OCI-LY1 (cell line): ENCODE measurements around the gene SAMD9.

Source experiments
- H2AFZ ChIP-seq: fragments of 200-600 bp; sonication (generic), shearing (Covaris generic); 2 replicates; pipeline ENCODE4 v1.6.0; 2014; ENCODE audit warnings: antibody characterized with exemption, mild to moderate bottlenecking, low read length
- H3F3A ChIP-seq: fragments of 200-600 bp; sonication (generic), shearing (Covaris generic); 2 replicates; pipeline ENCODE4 v1.6.0; 2014; ENCODE audit warnings: mild to moderate bottlenecking, antibody characterized with exemption, low read length, moderate library complexity; ENCODE audit not compliant: insufficient read depth
- H3K27ac ChIP-seq: fragments of 200-600 bp; sonication (generic); 2 replicates; pipeline ENCODE4 v1.5.1; 2014; ENCODE audit warnings: low read length, mixed run types, mild to moderate bottlenecking, low read depth; ENCODE audit not compliant: poor library complexity, severe bottlenecking
- H3K27me3 ChIP-seq: fragments of 200-600 bp; sonication (generic); 2 replicates; pipeline ENCODE4 v1.6.0; 2014; ENCODE audit warnings: antibody characterized with exemption, mild to moderate bottlenecking, low read length, moderate library complexity; ENCODE audit not compliant: insufficient read depth
- H3K36me3 ChIP-seq: fragments of 200-600 bp; sonication (generic); 2 replicates; pipeline ENCODE4 v1.6.1; 2014; ENCODE audit warnings: mild to moderate bottlenecking, antibody characterized with exemption, low read length, moderate library complexity, mixed read lengths; ENCODE audit not compliant: insufficient read depth
- H3K4me1 ChIP-seq: fragments of 200-600 bp; sonication (generic); 2 replicates; pipeline ENCODE4 v1.5.1; 2014; ENCODE audit warnings: mild to moderate bottlenecking, low read length, moderate library complexity; ENCODE audit not compliant: insufficient read depth, severe bottlenecking
- H3K4me2 ChIP-seq: fragments of 200-600 bp; sonication (generic), shearing (Covaris generic); 2 replicates; pipeline ENCODE4 v1.6.1; 2014; ENCODE audit warnings: low read length
- H3K4me3 ChIP-seq: fragments of 200-600 bp; sonication (generic); 2 replicates; pipeline ENCODE4 v1.5.1; 2014; ENCODE audit warnings: low read length, low read depth, mild to moderate bottlenecking, mixed read lengths; ENCODE audit not compliant: poor library complexity, severe bottlenecking
- H3K79me2 ChIP-seq: fragments of 200-600 bp; shearing (Covaris generic); 2 replicates; pipeline ENCODE4 v1.6.1; 2016; ENCODE audit warnings: mixed run types, low read length, mixed read lengths; ENCODE audit not compliant: insufficient read depth
- H3K9ac ChIP-seq: fragments of 200-600 bp; sonication (generic), shearing (Covaris generic); 2 replicates; pipeline ENCODE4 v1.6.1; 2014; ENCODE audit warnings: mild to moderate bottlenecking, low read length, mixed read lengths
- H3K9me2 ChIP-seq: fragments of 200-600 bp; sonication (generic), shearing (Covaris generic); 2 replicates; pipeline ENCODE4 v1.6.1; 2014; ENCODE audit warnings: low read depth, mild to moderate bottlenecking, low read length, mixed read lengths
- H3K9me3 ChIP-seq: fragments of 200-600 bp; shearing (Covaris generic); 2 replicates; pipeline ENCODE4 v1.6.1; 2014; ENCODE audit warnings: low read length, mixed read lengths
- H4K20me1 ChIP-seq: fragments of 200-600 bp; sonication (generic), shearing (Covaris generic); 2 replicates; pipeline ENCODE4 v1.6.0; 2016; ENCODE audit warnings: mild to moderate bottlenecking, low read length; ENCODE audit not compliant: insufficient read depth
- EZH2 ChIP-seq: fragments of 200-600 bp; sonication (generic), shearing (Covaris generic); IDR thresholded peaks from 2 replicates; pipeline ENCODE4 v1.8.0; 2017; ENCODE audit warnings: borderline replicate concordance, mixed run types, mild to moderate bottlenecking, antibody characterized with exemption, low read length, moderate library complexity, mixed read lengths
- TF ChIP-seq, protein P1 (sequence below): fragments of 200-600 bp; sonication (generic), shearing (Covaris generic); IDR thresholded peaks from 2 replicates; pipeline ENCODE4 v1.5.1; 2017; ENCODE audit warnings: mild to moderate bottlenecking, antibody characterized with exemption, low read length, moderate library complexity, mixed read lengths

The SAMD9 gene

DNA sequence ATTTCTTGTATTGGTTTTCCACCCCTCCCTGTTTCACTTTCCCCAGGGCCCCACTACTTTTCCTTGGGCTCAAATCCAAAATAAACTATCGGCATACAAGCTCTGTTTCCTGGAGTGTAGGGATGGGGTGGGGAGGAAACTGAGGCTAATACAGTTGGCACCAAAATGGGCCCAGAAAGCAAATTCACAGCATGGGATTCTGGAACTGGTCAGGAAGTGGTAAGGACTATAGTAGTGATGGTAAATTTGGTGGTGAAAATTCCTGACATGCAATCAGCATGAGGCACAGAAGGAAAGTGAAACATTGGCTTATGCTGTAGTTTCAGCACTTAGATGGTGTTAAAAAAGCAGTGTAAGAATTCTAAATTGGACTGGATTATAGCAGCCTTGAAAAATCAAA is 39.1 kb upstream of the SAMD9 start:
- Histone ChIP-seq H3K4me2 (no peak overlapping the region), H3K9me3 (peaks cover 9% of the 10 kb centered on the region), H3F3A (no peaks in the 10 kb centered on the region), H4K20me1 (no peaks in the 10 kb centered on the region), H3K79me2 (no peaks in the 10 kb centered on the region), H3K4me1 (no peaks in the 10 kb centered on the region), H2AFZ (no peak overlapping the region), H3K27me3 (no peaks in the 10 kb centered on the region), H3K4me3 (no peak overlapping the region), H3K9me2 (no peaks in the 10 kb centered on the region), H3K9ac (no peak overlapping the region), H3K27ac (no peak overlapping the region), H3K36me3 (no peaks in the 10 kb centered on the region)
- TF ChIP-seq, protein P1, sequence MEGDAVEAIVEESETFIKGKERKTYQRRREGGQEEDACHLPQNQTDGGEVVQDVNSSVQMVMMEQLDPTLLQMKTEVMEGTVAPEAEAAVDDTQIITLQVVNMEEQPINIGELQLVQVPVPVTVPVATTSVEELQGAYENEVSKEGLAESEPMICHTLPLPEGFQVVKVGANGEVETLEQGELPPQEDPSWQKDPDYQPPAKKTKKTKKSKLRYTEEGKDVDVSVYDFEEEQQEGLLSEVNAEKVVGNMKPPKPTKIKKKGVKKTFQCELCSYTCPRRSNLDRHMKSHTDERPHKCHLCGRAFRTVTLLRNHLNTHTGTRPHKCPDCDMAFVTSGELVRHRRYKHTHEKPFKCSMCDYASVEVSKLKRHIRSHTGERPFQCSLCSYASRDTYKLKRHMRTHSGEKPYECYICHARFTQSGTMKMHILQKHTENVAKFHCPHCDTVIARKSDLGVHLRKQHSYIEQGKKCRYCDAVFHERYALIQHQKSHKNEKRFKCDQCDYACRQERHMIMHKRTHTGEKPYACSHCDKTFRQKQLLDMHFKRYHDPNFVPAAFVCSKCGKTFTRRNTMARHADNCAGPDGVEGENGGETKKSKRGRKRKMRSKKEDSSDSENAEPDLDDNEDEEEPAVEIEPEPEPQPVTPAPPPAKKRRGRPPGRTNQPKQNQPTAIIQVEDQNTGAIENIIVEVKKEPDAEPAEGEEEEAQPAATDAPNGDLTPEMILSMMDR = no peak
- TF ChIP-seq EZH2 = no peak

DNA sequence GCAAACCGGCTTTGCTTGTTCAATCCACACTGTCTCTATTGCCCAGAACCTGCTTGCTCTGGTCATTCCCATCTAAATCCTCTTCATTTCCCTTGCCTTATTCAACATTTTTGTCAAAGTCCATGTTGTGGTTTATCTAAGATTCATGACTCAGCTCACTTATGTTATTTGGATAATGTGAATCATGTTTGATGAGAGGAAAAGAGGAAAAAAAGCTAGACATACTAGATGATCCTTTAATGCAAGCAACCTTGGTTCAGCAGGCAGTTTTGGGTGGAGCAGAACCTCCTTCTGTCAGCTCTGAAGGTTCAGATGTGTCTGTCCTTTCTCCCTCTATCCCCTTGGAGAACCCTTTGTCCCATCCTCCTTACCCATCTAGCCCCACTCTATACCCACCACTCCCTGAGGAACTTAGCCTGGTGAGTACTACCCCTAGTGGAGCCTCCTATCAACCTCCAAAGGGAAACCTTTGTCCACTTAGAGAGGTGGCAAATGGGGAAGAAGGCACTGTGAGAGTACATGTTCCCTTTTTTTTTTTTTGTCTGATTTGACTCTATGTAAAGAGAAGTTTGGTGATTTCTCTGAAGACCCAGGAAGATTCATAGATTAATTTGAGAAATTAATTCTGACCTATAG is 32.5 kb upstream of the SAMD9 start:
- H2AFZ ChIP-seq = no peak overlapping the region
- no peak overlapping the region for H3K27ac ChIP-seq
- no peak overlapping the region for H3K4me2 ChIP-seq

DNA sequence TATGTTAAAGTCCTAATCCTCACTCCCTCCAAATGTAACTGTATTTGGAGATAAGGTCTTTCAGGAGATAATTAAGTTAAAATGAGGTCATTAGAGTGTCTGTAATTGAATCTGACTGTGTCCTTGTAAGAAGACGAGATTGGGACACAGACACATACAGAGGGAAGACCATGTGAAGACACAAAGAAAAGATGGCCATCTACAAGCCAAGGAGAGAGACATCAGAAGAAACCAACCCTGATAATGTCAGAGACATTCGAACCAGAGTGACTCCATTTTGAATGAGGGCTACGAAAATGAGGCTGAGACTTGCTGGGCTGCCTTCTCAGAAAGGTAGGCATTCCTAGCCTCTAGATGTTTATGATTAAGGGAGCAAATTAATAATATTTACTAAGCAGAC is 30.9 kb upstream of the SAMD9 start:
- H2AFZ ChIP-seq = peak overlapping the region; percentile 62
- no peak overlapping the region for H3K9ac ChIP-seq
- H3K27me3 ChIP-seq = no peaks in the 10 kb centered on the region
- no peaks in the 10 kb centered on the region for H3K9me3 ChIP-seq
- no peak for TF ChIP-seq EZH2
- TF ChIP-seq, protein P1 = no peak
- H3K4me1 ChIP-seq = peaks cover 35% of the 10 kb centered on the region
- H4K20me1 ChIP-seq = no peaks in the 10 kb centered on the region
- peak overlapping the region; percentile 3 for H3K27ac ChIP-seq
- H3K79me2 ChIP-seq = no peaks in the 10 kb centered on the region
- H3K4me2 ChIP-seq = peak overlapping the region; percentile 77
- H3K36me3 ChIP-seq = no peaks in the 10 kb centered on the region
- H3K9me2 ChIP-seq = no peaks in the 10 kb centered on the region
- H3K4me3 ChIP-seq = no peak overlapping the region
- H3F3A ChIP-seq = no peaks in the 10 kb centered on the region

More for the DNA sequence above, 32.5 kb upstream of the SAMD9 start:
- no peaks in the 10 kb centered on the region for H3K9me3 ChIP-seq
- no peaks in the 10 kb centered on the region for H3K27me3 ChIP-seq
- H3F3A ChIP-seq = no peaks in the 10 kb centered on the region
- no peaks in the 10 kb centered on the region for H3K9me2 ChIP-seq
- H3K36me3 ChIP-seq = no peaks in the 10 kb centered on the region
- no peaks in the 10 kb centered on the region for H3K79me2 ChIP-seq
- H3K9ac ChIP-seq = no peak overlapping the region
- TF ChIP-seq, protein P1 = no peak
- TF ChIP-seq EZH2 = no peak
- no peaks in the 10 kb centered on the region for H4K20me1 ChIP-seq
- peaks cover 34% of the 10 kb centered on the region for H3K4me1 ChIP-seq
- no peak overlapping the region for H3K4me3 ChIP-seq
